AG10803 (cell line): Measurements from ENCODE around the gene ITPRID1.

ENCODE experiments used
- DNase-seq: peaks from one replicate; pipeline ENCODE4 v3.0.0; 2010; ENCODE audit warnings: low read depth
- H3K4me3 ChIP-seq: 2 replicates; pipeline ENCODE4 v1.5.1; 2011; ENCODE audit warnings: mild to moderate bottlenecking, low read length, control low read depth
- CTCF ChIP-seq: conservative IDR thresholded peaks from 2 replicates; pipeline ENCODE4 v1.5.1; 2011; ENCODE audit warnings: mild to moderate bottlenecking, low read length, control low read depth, inconsistent platforms

The ITPRID1 gene

GRCh38 chr7:31705377-31705776 is 191.5 kb downstream of the ITPRID1 start:
- TF ChIP-seq CTCF, result no peak
- H3K4me3 ChIP-seq, result no peak overlapping the region
- no peak for DNase-seq

GRCh38 chr7:31707089-31707488 is 193.2 kb downstream of the ITPRID1 start:
- H3K4me3 ChIP-seq, result no peak overlapping the region
- no peak for DNase-seq
- no peak for TF ChIP-seq CTCF
